Hematopoietic multipotent progenitor cell treated with erythropoietin and hydrocortisone succinate and interleukin-3 and kit ligand, for 17 days (in vitro differentiated cells): ENCODE results near the gene PLCG1.

Experiments used
- DNase-seq: peaks from one replicate; pipeline ENCODE4 v3.0.0-alpha.2; 2015; ENCODE audit warnings: low spot score

The PLCG1 gene

GRCh38 chr20:41214202-41214601 lies 76.9 kb downstream of the PLCG1 start:
- DNase-seq, result no peak

DNA sequence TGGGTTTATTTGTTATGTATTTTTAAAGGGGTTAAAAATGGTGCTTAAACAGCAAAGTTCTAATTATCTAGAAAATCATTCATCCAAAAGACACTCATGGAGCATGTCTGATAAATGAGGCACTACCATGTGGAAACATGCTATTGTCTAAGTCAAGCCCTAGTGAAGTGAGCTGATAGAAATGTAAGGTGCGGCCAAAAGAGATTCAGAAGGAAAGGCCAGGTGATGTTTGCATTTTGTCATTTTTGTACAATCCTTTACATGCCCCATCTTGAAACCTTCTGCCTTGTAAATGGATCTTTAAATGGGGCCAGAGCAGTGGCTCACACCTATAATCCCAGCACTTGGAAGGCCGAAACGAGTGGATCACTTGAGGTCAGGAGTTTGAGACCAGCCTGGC lies 77.3 kb downstream of the PLCG1 start:
- no peak for DNase-seq

GRCh38 chr20:41217422-41217821 lies 80.1 kb downstream of the PLCG1 start:
- DNase-seq, result no peak

- no peak for DNase-seq
These were observed 81.1 kb downstream of the PLCG1 start for GRCh38 chr20:41218466-41218865.

DNA sequence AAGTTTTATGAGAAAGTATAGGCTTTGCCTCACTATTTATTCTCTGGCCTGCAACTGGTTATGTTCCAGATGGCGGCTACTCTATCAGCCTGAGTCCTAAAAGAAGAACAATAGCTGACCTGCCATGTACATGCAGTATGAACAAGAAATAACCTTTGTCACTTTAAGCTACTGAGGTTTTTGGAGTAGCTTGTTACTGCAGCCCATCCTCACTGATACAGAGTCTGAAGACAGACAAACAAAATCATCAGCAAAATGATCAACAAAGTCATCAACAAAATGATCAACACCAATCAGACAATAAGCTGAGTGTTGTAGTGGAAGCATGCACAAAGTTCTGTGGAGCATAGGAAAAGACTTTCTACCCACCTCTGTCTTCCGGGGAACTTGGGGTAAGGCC lies 82.5 kb downstream of the PLCG1 start:
- no peak for DNase-seq

GRCh38 chr20:41221614-41222218 lies 84.4 kb downstream of the PLCG1 start:
- no peak for DNase-seq

GRCh38 chr20:41222296-41222695 lies 85.0 kb downstream of the PLCG1 start:
- no peak for DNase-seq

- no peak for DNase-seq
These were observed 85.4 kb downstream of the PLCG1 start for GRCh38 chr20:41222703-41223102.

- DNase-seq, result no peak
These were observed 85.8 kb downstream of the PLCG1 start for GRCh38 chr20:41223112-41223511.

DNA sequence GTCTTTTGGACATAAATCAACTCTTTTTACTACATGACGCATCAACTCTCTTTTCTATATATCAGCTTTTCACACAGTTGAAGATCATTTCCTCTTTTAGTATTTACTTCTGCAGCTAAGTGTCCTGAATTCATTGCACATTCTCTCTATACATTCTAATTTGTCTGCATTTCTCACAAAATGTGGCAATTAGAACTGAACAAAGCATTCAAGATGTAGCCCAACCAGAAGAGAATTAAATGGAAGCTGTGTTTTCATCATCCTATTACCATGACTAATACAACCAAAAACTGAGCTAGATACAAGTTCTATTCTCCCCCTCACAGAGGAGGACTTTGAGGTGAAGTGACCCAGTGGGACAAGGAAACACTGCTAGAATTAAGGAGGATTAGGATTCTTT lies 86.9 kb downstream of the PLCG1 start:
- no peak for DNase-seq

DNA sequence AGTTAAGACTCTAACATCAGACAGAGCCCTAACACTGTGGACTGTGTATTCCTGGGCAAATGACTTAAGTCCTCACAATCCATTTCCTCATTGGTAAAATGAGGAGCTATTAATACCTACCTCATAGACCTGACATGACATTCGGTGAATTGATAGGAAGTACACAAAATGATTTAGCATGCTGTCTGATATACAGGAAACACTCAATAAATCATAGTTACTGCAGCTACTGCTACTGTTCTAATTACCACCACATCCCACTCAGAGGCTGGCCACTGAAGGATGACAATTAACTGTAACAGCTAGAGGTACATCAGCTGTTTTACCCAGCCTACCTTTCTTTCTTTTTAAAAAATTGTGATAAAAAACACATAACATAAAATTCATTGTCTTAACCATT lies 87.7 kb downstream of the PLCG1 start:
- DNase-seq, result no peak

GRCh38 chr20:41226426-41226825 lies 89.1 kb downstream of the PLCG1 start:
- no peak for DNase-seq
